HT1080 (cell line): ENCODE results near the gene PDZD2. TPM values are rescaled to one million over a fixed set of nuclear protein-coding genes. Genes with fewer than 3 reads are reported as not detected.
"Not testable (repeated sequence)": the region's sequence is repeated elsewhere in the genome, so short reads cannot be mapped to it uniquely, and the experiment has no call there.

Experiments
- DNase-seq: peaks from one replicate; pipeline ENCODE4 v3.0.0-alpha.2; 2015; ENCODE audit warnings: low read depth
- total RNA-seq: library from RNA; depleted of rRNA; stranded (reverse); fragments of >200 nt; shearing (Covaris generic); gene quantifications from 2 replicates; pipeline ENCODE4 v1.2.3, GENCODE V29; 2014

Gene PDZD2
- total RNA-seq, 1 experiment from 2014 or later: 1.1 TPM

- DNase-seq: no peak
Observed at GRCh38 chr5:31999470-31999869, 360.5 kb downstream of the PDZD2 start.

DNA sequence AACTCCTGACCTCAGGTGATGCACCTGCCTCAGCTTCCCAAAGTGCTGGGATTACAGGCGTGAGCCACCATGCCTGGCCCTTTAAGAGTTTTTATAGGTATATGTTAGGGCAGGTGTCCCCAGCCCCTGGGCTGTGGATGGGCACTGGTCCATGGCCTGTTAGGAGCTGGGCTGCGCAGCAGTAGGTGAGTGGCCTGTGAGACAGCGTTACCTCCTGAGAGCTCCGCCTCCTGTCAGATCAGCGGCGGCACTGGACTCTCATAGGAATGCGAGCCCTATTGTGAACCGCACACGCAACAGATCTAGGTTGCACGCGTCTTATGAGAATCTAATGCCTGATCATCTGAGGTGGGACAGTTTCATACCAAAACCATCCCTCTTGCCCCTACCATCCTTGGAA, 361.8 kb downstream of the PDZD2 start:
- no peak for DNase-seq

DNA sequence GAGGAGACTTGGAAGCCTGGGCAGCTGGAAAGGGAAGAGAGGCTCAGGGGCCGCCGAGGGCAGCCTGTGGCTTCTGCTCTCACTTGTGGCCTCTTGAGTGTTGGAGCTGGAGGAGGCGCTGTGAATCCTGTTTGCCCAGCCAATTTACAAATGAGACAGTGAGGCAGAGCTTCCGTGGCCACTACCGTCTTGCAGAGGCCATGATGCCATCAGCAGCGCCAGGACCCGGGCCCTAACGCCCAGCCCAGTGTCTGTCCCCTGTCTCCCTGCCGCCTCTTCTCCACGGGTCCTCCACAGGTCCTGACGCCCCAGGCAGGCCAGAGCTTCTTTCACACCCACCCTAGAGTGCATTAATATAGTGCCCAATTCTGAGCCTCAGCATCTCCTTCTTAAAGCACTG, 362.4 kb downstream of the PDZD2 start:
- DNase-seq: no peak

GRCh38 chr5:32001707-32002106, 362.8 kb downstream of the PDZD2 start:
- no peak for DNase-seq

DNA sequence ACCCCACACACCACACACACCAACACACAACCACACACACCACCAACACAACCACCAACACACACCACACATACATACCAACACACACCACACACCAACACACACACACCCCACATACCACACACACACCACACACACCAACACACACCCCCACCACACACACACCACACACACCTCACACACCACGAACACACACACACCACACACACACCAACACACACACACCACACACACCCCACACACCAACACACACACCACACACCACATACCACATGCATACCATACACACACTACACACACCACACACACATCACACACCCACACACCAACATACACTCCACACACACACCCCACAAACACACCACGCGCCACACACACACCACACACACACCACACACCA, 363.8 kb downstream of the PDZD2 start:
- no peak for DNase-seq

DNA sequence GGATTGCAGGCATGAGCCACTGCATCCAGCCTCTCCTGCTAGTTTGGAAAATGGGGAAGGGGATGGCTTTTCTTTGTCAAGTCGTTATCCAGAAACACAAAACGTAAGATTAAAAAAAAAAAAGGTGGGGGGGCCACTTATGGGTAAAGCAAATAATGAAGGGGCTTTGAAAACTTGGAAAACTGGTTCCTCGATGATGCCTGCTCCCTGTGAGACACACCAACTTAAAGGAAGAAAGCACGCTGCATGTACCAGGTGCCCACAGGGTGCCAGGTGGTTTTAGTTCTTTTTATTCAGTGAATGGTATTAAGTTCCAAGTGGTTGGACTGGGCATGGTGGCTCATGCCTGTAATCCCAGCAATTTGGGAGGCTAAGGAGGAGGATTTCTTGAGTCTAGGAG, 365.1 kb downstream of the PDZD2 start:
- no peak for DNase-seq

DNA sequence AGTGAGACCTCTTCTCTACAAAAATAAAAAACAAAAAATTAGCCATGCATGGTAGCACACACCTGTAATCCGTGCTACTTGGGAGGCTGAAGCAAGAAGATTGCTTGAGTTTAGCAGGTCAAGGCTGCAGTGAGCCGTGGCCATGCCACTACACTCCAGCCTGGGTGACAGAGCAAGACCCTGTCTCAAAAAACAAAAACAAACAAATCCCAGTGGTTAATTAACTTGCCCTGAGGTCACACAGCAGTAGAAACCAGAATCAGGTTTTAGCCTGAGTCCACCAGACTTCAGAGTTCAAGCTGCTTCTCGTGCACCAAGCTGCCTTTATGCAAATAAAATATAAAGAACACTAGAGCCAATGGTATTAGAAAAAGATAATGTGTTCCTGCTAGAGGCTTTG, 365.5 kb downstream of the PDZD2 start:
- DNase-seq: no peak

DNA sequence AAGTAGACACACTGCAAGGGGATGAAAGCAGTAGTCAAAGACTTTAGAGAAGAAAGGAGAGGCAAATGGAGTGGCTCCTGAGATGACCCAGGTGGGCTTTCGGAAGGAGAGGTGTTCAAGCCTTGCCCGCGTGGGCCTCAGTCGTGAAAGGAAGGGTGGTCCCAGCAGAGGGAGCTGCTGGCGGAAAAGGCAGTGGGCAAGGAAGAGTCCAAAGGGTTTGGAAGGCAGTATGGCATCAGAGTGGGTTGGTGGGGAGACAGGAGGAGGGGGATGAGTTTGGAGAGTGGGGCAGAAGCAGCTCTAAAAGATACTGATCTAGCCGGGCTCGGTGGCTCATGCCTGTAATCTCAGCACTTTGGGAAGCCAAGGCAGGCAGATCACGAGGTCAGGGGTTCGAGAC, 369.8 kb downstream of the PDZD2 start:
- no peak for DNase-seq

GRCh38 chr5:32013658-32014057, 374.7 kb downstream of the PDZD2 start:
- no peak for DNase-seq

DNA sequence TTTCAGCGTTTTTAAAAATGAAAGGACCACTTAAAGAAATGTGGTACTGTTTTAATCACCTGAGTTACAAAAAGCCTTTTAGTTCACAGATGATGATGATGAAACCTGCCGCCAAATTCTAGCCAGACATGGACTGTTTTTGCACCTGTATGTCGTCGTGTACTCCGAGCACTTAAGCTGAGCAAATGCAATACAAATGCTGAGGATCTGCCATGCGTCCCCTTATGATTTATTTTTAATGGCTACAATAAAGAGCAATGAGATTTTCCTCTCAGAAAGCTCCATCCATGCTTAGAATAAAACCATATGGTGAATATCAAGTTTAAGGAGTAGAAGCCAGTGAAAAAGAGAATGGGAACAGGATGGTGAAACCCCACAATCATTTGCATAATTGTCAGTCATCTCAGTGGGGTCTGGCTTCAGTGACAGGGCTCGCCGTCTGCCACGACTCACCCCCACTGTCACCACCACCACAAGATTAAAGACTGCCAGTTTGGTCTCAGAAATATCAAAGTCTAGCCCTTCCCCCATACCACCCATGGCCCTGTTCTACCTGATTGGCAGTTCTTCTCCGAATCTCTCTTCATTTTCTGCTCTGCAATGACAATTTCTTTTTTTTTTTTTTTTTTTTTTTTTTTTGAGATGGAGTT, 375.3 kb downstream of the PDZD2 start:
- DNase-seq: no peak

DNA sequence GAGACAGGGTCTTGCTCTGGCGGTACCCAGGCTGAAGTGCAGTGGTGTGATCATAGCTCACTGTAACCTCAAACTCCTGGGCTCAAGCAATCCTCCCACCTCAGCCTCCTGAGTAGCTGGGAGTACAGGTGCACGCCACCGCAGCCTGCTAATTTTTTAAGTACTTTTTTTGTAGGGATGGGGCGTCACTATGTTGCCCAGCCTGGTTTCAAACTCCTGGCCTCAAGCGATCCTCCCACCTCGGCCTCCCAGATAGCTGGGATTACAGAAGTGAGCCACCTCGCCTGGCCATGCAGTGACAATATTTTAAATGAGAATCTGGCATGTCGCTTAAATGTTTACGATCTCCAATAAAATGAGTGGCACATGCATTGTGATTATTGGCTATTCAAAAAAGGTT, 376.3 kb downstream of the PDZD2 start:
- not testable (repeated sequence) for DNase-seq

- no peak for DNase-seq
Observed at GRCh38 chr5:32017692-32018367, 378.9 kb downstream of the PDZD2 start.

DNA sequence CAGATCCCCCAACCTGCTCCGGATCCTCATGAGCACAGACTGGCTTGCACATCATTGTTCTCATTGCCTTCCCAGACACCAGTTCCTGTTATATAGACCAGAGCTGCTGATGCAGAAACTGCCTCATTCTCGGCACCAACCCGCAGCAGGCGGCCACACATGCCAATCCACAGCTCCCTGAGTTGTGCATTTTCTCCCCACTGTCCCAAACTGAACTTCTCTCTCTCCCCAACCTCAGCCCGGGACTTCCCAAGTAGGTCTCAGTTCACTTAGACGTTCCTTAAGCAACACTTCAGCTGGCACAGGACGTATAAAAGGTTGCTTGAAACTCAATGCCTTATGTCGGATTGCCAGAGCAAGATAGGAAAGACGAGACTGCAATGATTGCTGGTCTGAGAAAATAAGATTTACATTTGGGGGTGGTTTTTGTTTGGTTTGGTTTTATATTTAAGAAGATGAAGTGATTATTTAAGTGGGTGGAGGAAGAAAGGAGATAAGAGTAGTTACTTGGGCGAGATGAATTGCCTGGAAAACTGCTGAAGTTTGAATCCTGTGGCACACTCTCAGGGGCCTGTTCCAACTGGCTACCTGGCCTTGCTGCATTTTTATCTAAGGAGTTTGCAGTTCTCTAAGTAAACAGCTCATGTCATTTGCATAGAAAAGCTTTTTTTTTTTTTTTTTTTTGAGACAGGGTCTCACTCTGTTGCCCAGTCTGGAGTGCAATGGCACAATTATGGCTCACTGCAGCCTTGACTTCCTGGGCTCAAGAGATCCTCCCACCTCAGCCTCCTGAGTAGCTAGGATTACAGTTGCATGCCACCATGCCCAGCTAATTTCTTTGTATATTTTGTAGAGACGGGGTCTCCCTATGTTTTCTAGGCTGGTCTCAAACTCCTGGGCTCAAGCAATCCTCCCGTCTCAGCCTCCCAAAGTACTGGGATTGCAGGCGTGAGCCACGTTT, 379.8 kb downstream of the PDZD2 start:
- no peak for DNase-seq

DNA sequence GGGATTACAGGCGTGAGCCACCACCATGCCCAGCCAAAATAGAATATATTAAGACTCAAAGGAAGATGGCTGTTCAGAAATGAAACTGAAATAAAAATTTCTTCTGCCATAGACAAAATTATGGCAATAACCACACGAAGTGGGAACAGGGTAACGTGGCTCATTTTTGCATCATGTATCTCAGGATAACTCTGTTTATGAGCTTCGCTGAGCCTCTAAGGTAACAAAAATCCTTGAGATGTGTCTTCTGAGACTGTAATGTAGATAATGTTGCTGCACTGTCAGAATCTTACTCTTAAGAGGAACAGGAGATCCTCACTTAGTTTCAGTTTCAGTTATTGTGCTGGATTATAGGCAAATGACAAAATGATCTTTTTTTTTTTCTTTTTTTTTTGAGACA, 381.3 kb downstream of the PDZD2 start:
- no peak for DNase-seq

- DNase-seq: no peak
Observed at GRCh38 chr5:32020946-32021345, 382.0 kb downstream of the PDZD2 start.

DNA sequence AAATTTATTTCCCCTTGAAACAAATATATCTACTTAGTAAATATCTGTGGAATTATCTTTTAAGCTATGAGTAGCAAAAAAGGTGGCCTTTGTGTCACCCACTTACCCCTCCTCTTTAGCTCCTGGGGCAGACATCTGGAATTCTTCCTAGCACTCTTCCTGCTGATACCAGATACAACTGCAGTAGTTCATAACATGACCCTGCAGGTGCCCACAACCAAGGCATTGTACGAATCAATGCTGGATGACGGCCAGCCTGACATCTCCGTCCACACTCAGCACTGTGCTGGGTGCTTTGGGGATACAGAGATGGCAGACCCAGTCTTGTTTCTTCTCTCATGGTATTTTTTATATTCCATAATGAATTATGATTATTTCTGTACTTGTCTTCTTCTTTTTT, 382.8 kb downstream of the PDZD2 start:
- no peak for DNase-seq

GRCh38 chr5:32022638-32023037, 383.7 kb downstream of the PDZD2 start:
- DNase-seq: no peak

GRCh38 chr5:32023816-32024215, 384.9 kb downstream of the PDZD2 start:
- no peak for DNase-seq

DNA sequence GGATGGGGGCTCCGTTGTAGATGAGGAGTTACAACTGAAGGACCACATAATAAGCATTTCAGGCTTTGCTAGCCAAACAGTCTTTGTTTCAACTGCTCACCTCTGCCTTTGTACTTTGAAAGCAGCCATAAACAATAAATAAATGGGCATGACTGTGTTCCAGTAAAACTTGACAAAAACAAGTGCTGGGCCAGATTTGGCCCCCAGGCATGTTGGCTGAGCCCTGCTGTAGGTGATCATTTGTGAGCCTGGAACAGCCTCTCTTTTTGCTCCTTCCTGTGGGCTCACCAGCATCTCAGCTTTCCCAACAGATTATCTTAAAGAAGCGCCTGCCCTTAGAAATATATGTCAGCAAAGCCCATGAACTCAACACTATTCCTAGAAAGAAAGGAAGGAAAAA, 385.8 kb downstream of the PDZD2 start:
- DNase-seq: no peak

DNA sequence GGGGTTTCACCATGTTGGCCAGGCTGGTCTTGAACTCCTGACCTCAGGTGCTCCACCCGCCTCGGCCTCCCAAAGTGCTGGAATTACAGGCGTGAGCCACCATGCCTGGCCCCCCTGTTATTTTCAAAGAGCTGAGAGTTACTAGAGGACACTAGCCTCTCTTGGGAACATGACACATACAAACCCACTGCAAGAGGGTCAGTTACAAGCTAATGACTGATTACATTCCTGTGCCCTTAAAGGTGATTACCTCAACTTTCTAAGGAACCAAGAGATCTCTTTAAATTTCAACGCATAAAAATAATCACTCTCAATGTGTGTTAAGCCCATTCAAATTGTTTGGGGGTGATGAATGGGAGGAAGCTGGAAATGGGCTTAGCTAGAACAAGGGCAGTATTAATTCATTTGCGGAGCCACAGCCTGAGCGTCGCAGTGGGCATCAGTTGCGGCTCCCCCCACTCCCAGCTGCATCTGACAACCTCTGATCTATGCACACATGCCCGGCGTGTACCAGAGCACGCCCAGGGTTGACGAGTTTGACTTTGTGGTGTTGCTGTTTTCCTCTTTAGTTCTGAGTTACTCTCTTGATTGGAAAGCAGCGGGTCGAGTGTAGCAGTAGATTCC, 388.3 kb downstream of the PDZD2 start:
- peak; percentile 63 for DNase-seq

- DNase-seq: peak; percentile 98
Observed at GRCh38 chr5:32027717-32028458, 389.0 kb downstream of the PDZD2 start.
